SH-SY5Y (cell line): ENCODE results near the gene ZNF37A.

Experiments
- GATA2 ChIP-seq: IDR thresholded peaks from 2 replicates; pipeline ENCODE4 v1.6.1; 2011; ENCODE audit warnings: mild to moderate bottlenecking, low read depth, low read length
- GATA3 ChIP-seq: IDR thresholded peaks from 2 replicates; pipeline ENCODE4 v1.6.1; 2011; ENCODE audit warnings: low read depth, mild to moderate bottlenecking, low read length, moderate library complexity

DNA sequence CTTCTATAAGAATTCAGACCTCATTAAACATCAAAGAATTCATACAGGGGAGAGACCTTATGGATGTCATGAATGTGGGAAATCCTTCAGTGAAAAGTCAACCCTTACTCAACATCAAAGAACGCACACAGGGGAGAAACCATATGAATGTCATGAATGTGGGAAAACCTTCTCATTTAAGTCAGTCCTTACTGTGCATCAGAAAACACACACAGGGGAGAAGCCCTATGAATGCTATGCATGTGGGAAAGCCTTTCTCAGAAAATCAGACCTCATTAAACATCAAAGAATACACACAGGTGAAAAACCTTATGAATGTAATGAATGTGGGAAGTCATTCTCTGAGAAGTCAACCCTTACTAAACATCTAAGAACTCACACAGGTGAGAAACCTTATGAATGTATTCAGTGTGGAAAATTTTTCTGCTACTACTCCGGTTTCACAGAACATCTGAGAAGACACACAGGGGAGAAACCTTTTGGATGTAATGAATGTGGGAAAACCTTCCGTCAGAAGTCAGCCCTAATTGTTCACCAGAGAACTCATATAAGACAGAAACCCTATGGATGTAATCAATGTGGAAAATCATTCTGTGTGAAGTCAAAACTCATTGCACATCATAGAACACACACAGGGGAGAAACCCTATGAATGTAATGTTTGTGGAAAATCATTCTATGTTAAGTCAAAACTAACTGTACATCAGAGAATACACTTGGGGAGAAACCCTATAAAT is 24.1 kb downstream of the ZNF37A start:
- no peak for TF ChIP-seq GATA3
- TF ChIP-seq GATA2, result no peak
